HepG2 (cell line): ENCODE results near the gene EGR1. TPM values are rescaled to one million over a fixed set of nuclear protein-coding genes. Genes with fewer than 3 reads are reported as not detected.

Experiments used
- SKIL ChIP-seq: sonication (generic); formaldehyde crosslinking; IDR thresholded peaks from 2 replicates; pipeline ENCODE4 v1.8.0; 2022; ENCODE audit warnings: missing genetic modification reagents, mild to moderate bottlenecking, moderate library complexity, borderline replicate concordance
- ZBTB40 ChIP-seq, 2 experiments: fragments of 450-650 bp in 1 of 2; sonication (generic) in 1 of 2; formaldehyde crosslinking in 1 of 2; IDR thresholded peaks; 2 replicates each; pipeline versions ENCODE4 v1.6.1 to v1.8.0; 2016 to 2022; ENCODE audit warnings: antibody characterized with exemption in 1 of 2, mild to moderate bottlenecking in 1 of 2, missing genetic modification reagents in 1 of 2
- ZNF674 ChIP-seq: sonication (generic); formaldehyde crosslinking; IDR thresholded peaks from 2 replicates; pipeline ENCODE4 v1.5.0; 2020; ENCODE audit warnings: low read depth, mild to moderate bottlenecking, missing genetic modification reagents
- polyA plus RNA-seq, 8 experiments: library from polyadenylated mRNA; depleted of rRNA in 3 of 8; stranded (reverse) in 7 of 8; unstranded in 1 of 8; fragments of >200 nt; fragmentation: Illumina TruSeq in 4 of 8; extraction: Trizol in 4 of 8; gene quantifications; 2 replicates each; pipeline versions ENCODE4 v1.2.1 to v1.2.3, GENCODE V29; 2011 to 2016; ENCODE audit warnings: low read depth in 4 of 8, missing spikeins in 1 of 8, mixed read lengths in 1 of 8; ENCODE audit not compliant: insufficient read depth in 1 of 8
- total RNA-seq, 5 experiments: library from RNA; depleted of rRNA; stranded (reverse); fragments of >200 nt; fragmentation: Illumina TruSeq; extraction: Trizol; gene quantifications; 2 replicates each; pipeline ENCODE4 v1.2.3, GENCODE V29; 2016; ENCODE audit warnings: low read depth in 1 of 5

Gene EGR1
- total and polyA plus RNA-seq, 2 of the 13 experiments (the other 11 are each of a cell fraction or from before 2014, with no cell fraction given): 4.1 to 4.5 TPM

- no peak for TF ChIP-seq ZBTB40 (IDR thresholded peaks at IDR 0.05)
- TF ChIP-seq ZBTB40 (CRISPR knock-in tag; IDR thresholded peaks at IDR 0.05): no peak
- no peak for TF ChIP-seq SKIL (CRISPR knock-in tag)
- TF ChIP-seq ZNF674 (CRISPR knock-in tag): no peak
Measured at GRCh38 chr5:138482638-138483037, 17.4 kb downstream of the EGR1 start (continued).
